ENCODE results near the gene PHAF1.
A peak's percentile ranks its signal among the peaks of the same experiment; 100 is the strongest.

The PHAF1 gene

DNA sequence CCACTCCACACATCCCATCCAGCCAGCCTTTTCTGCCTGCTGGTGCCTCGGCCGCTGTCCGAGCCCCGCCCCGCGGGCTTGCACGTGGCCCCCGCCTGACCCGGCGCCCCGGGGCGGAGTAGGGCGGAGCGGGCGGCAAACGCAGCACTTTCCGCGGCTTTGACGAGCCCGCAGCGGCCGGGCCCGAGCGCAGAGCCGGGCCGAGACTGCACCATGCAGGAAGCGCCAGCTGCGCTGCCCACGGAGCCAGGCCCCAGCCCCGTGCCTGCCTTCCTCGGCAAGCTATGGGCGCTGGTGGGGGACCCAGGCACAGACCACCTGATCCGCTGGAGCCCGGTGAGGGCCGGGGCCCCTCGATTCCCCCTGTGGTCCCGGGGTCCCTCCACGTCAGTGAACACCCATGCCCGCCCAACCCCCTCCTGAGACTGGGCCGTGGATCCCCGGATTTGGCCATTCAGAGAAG, 54.9 kb downstream of the PHAF1 start, which contains the start of gene HSF4:
Gene HSF4 (plus strand): TSS at position 147 of the 463 bp plus-strand sequence. CDS start 67 bp downstream, at position 214.
- DNase-seq, result no peak

DNA sequence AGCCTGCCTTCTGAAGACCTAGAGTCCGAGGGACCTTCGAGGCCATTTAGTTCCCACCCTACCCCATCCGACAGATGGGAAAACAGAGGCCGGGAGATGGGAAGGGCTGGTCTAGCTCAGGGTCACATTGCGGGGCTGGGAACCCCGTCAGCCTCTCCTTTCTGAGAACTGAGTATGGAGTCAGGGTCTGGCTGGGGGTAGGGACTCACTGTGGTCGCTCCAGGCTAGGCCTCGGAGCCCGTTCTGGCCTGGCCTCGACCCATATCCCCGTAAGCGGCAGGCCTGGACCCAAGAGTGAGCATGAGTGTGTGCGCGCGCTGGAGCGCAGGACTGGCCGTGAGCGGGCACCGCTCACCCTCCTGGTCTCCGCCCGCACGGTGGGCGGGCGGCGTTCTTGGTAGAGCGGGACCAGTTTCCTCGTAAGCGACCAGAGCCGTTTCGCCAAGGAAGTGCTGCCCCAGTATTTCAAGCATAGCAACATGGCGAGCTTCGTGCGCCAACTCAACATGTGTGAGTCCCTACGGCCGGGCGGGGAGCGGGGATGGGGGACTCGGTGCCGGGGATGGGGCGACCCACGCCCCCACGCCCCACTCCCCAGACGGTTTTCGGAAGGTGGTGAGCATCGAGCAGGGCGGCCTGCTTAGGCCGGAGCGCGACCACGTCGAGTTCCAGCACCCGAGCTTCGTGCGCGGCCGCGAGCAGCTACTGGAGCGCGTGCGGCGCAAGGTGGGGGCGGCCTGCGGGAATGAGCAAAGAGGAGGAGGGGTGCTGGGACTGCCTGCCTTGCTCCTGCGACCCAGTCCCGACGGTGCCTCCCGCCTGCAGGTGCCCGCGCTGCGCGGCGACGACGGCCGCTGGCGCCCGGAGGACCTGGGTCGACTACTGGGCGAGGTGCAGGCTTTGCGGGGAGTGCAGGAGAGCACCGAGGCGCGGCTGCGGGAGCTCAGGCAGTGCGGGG, 55.7 kb downstream of the PHAF1 start:
- no peak for DNase-seq

DNA sequence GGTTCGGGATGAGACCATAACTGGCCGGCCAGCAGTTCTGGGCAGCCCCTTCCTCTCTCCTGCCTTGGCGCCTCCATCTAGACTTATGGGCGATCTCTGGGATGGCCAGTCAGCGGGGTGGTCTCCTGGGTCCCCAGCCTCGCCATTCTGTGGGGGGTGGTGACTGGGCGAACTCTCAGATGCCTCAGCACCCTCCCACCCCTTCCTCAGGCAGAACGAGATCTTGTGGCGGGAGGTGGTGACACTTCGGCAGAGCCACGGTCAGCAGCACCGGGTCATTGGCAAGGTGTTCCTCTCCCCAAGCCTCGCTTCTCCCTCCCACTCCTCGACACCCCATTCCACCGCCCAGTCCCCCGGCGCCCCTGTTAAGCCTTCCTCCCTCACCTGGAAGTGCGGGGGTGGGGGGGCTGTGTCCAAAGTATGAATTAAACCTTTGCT, 56.4 kb downstream of the PHAF1 start:
- DNase-seq, result no peak

- no peak for DNase-seq
Observed at GRCh38 chr16:67166598-67167168, 56.9 kb downstream of the PHAF1 start.

DNA sequence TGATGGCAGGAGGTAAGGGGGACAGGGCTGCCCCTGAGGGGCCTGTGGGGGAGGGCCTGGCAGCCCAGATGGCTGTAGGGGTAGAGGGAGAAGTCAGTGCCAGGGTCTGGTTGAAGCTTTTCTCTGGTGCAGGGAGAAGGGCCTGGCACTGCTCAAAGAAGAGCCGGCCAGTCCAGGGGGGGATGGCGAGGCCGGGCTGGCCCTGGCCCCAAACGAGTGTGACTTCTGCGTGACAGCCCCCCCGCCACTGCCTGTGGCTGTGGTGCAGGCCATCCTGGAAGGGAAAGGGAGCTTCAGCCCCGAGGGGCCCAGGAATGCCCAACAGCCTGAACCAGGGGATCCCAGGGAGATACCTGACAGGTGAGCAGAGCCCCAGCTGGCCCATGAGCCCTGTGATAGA, 57.8 kb downstream of the PHAF1 start:
- no peak for DNase-seq

- DNase-seq, result no peak
Observed at GRCh38 chr16:67169011-67169451, 59.3 kb downstream of the PHAF1 start.

GRCh38 chr16:67169642-67170167, 60.0 kb downstream of the PHAF1 start:
- DNase-seq, result no peak

GRCh38 chr16:67170168-67170948, 60.6 kb downstream of the PHAF1 start, which contains the start of gene NOL3:
TSS of gene NOL3 (plus strand) at chr16:67170538.
- DNase-seq, result no peak

DNA sequence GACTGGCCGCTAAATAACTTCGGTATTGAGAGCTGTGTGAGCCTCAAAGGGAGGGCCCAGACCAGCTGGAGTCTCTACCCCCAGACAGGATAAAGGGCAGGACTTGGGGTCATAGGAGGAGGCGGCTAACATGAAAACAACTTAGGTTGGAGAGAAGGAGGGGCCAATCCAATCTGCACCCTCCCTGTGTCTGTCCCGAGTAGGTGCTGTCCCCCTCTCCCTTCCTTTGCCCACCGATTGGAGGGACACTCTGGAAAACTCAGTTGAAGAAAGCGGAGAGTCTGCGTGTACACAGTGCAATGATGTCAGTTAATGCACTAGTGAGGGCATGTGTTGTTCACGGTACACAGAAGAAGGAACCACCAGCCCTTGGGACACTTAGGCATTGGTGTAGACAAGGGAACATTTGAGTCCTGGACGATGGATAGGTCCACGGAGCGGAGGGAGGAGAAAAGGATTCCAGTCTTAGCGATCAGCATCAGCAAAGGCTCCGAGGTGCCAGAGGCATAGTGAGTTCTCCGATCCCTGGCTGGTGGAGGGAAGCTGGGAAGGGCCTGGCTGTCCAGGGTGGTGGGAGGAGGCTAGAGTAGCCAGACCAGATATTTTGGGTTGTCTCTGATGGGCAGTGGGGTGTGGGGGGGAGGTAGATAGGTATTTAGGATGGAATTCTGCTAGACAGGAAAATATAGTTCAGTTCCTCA, 61.4 kb downstream of the PHAF1 start:
- DNase-seq, result no peak

- DNase-seq, result no peak
Observed at GRCh38 chr16:67173323-67173722, 63.6 kb downstream of the PHAF1 start.

DNA sequence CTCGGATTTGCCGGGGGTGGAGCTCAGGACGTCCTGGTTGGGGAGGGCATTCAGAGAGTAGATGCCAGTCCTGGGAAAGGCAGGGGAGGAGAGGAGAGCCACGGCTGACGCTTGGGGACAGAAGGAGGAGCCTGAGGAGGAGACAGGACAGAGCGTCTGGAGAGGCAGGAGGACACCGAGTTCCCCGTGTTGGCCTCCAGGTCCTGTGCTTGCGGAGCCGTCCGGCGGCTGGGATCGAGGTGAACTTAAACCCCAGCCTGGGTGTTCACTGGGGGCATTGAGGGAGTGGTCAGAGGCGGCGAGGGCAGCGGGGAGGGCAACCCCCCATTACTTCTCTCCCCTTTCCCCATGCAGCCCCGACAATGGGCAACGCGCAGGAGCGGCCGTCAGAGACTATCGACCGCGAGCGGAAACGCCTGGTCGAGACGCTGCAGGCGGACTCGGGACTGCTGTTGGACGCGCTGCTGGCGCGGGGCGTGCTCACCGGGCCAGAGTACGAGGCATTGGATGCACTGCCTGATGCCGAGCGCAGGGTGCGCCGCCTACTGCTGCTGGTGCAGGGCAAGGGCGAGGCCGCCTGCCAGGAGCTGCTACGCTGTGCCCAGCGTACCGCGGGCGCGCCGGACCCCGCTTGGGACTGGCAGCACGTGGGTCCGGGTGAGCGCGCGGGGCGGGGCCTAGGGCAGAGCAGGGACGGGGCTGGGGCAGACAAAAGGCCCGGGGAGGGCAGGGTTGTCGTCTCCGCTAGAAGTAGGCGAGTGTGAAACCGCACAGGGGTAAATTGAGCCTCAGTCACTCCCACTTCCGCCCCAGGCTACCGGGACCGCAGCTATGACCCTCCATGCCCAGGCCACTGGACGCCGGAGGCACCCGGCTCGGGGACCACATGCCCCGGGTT, 64.3 kb downstream of the PHAF1 start:
- peak; percentile 24 to 41 (median 37) for DNase-seq

DNA sequence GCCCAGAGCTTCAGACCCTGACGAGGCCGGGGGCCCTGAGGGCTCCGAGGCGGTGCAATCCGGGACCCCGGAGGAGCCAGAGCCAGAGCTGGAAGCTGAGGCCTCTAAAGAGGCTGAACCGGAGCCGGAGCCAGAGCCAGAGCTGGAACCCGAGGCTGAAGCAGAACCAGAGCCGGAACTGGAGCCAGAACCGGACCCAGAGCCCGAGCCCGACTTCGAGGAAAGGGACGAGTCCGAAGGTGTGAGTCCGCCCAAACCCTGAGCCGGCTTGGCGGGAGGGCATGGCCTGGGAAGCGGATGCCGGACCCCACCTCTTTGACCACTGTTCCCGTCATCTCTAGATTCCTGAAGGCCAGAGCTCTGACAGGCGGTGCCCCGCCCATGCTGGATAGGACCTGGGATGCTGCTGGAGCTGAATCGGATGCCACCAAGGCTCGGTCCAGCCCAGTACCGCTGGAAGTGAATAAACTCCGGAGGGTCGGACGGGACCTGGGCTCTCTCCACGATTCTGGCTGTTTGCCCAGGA, 65.0 kb downstream of the PHAF1 start:
- DNase-seq, result no peak

GRCh38 chr16:67176662-67177061, 66.9 kb downstream of the PHAF1 start:
- DNase-seq, result no peak

DNA sequence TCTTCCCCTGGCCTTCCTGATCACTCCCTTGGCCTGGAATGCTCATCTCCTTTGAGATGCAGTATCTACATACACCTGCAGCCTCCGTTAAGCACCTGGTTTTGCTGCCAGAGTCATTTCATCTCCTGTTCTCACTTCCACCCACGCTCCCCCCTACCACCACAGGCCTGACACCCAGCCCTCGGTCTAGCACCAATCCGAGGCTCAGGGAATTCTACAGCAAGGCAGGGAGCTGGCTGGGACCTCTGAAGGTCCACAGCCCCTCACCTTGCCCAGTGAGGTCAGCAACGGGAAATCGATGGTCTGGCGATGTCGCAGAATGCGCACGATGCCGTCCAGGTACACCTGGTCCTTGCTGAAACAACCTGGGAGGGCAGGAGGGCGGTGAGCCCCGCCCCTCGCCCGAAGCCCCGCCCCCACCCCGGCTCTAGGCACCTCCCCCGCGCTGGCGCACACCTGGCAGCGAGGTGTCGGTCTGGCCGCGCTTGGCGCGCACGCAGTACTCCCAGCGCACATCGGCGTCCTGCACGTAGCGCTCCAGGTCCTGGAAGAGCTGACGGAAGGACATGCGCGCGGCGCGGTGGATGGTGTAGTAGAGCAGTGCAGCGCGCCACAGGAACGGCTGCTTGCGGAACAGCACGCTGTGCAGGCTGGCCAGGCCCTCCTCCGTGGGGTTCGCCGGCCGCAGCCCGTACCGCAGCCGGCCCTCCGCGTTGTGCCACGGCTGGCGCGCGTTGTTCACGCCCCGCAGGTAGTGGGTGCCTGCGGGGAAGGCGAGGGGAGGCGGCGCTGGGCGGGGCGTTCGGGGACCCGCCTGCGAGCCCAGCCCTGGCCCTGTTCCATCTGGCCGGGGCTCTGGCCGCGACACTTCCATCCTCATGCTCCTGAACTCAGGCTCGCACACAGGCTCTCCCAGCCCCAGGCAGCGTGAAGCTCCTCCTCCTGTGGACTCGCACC, 68.3 kb downstream of the PHAF1 start:
- DNase-seq, result no peak

DNA sequence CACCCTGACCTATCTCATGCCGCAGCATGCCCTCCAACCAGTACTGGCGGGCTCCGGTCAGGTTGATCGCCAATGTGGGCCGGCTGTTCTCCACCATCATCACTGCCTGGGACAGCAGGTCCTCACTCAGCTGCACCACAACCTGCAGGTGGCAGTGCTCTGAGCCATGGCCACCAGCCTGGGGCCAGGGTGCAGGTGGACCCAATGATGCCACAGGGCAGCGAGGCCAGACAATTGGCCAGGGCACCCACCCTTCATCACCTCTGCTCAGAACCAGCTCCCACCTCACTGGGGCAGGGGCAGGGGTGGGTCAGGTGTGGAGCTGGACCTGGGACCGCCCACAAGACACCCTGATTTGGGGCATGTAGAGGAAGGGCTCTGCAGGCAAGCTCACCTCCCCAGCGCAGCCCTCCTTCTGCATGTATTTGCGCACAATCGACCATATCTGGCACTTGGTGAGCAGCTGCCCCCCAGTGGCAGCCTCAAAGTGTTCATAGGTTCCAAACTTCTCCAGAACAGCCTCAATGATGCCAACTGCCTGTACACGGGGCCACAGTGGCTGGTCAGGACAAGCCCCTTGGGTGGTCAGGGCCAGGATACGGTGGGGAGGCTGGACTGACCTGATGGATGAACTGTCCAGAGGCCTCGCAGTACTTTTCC, 69.8 kb downstream of the PHAF1 start:
- DNase-seq, result no peak

GRCh38 chr16:67180166-67180565, 70.4 kb downstream of the PHAF1 start:
- DNase-seq, result no peak

GRCh38 chr16:67181346-67181745, 71.6 kb downstream of the PHAF1 start:
- DNase-seq, result no peak

GRCh38 chr16:67182288-67182687, 72.5 kb downstream of the PHAF1 start:
- no peak for DNase-seq

- DNase-seq, result no peak
Observed at GRCh38 chr16:67183284-67183626, 73.5 kb downstream of the PHAF1 start.
